Tibial artery (tissue), 4 donors: ENCODE results near the gene TUBB2A.

ENCODE experiments used
- DNase-seq, 2 donors: peaks; one replicate each; pipeline ENCODE4 v3.0.0-alpha.2; 2019
- H3K27ac ChIP-seq, 2 donors: fragments of 200-600 bp; sonication (generic) in 1 of 2; 1 replicate in 1 of 2; 2 replicates in 1 of 2; pipeline ENCODE4 v1.5.1; 2018 to 2019; ENCODE audit warnings: mild to moderate bottlenecking in 1 of 2
- H3K27me3 ChIP-seq, 2 donors: fragments of 200-600 bp; sonication (generic) in 1 of 2; one replicate each; pipeline versions ENCODE4 v1.5.1 to v1.6.0; 2016 to 2019
- H3K36me3 ChIP-seq, 3 donors: fragments of 200-600 bp; sonication (generic) in 2 of 3; one replicate each; pipeline ENCODE4 v1.5.1; 2016 to 2019; ENCODE audit warnings: mild to moderate bottlenecking in 2 of 3
- H3K4me1 ChIP-seq, 4 donors: fragments of 200-600 bp; sonication (generic) in 2 of 4; 1 replicate in 3 of 4; 2 replicates in 1 of 4; pipeline ENCODE4 v1.5.1; 2016 to 2019
- H3K4me3 ChIP-seq, 2 donors: fragments of 200-600 bp; sonication (generic) in 1 of 2; 1 replicate in 1 of 2; 2 replicates in 1 of 2; pipeline ENCODE4 v1.5.1; 2018 to 2019; ENCODE audit warnings: mild to moderate bottlenecking in 2 of 2
- H3K9me3 ChIP-seq, 3 donors: fragments of 200-600 bp; sonication (generic) in 1 of 3; one replicate each; pipeline ENCODE4 v1.5.1; 2016 to 2019
- intact Hi-C: fragments of 100-400 bp; cut with DNase I; formaldehyde crosslinking; loops from one replicate; pipeline ENCODE4 v1.15.0; 2023; ENCODE audit warnings: low total_unique reads
- TF ChIP-seq, protein P1 (sequence below), 2 experiments: fragments of 200-600 bp in 1 of 2; fragments of 450-650 bp in 1 of 2; IDR thresholded peaks; one replicate each; pipeline ENCODE4 v1.5.1; 2017 to 2019; ENCODE audit warnings: antibody characterized with exemption in 2 of 2, mild to moderate bottlenecking in 1 of 2, moderate library complexity in 1 of 2

Gene TUBB2A

DNA sequence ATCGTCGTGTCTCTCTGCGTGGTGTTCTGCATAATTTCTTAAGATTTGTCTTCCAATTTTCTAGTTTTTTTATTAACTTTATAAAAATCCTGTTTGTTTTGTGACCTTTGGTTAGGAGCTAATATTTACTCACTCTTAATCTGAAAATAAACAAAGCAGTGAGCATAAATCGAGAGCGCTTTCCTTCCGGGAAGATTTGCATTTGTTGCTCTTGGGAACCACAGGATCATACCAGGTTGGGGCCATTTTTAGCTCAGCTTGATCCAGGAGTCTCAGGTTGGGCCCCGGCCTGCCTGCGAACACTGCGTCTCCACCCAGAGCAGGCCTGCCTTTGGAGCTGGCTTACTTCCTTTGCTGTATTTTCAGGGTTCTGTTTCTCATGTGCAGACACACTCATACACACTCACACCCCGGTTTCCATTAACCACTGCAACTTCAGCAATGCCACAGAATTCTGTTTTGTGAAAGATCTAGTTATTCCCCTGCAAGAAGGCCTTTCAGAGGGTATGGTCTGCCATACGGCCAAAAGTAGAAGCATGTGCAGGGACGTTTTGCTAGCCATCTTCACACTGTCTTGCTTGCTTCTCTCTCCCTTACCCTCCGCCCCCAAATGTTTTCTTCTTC lies 21.6 kb downstream of the TUBB2A start:
- Histone ChIP-seq H3K27ac (no peak overlapping the region), H3K9me3 (no peaks in the 10 kb centered on the region), H3K36me3 (peaks cover 27 to 81% (median 61%) of the 10 kb centered on the region in 3 donors), H3K4me3 (no peak overlapping the region), H3K4me1 (no peaks in the 10 kb centered on the region), H3K27me3 (no peaks in the 10 kb centered on the region)
- TF ChIP-seq, protein P1, sequence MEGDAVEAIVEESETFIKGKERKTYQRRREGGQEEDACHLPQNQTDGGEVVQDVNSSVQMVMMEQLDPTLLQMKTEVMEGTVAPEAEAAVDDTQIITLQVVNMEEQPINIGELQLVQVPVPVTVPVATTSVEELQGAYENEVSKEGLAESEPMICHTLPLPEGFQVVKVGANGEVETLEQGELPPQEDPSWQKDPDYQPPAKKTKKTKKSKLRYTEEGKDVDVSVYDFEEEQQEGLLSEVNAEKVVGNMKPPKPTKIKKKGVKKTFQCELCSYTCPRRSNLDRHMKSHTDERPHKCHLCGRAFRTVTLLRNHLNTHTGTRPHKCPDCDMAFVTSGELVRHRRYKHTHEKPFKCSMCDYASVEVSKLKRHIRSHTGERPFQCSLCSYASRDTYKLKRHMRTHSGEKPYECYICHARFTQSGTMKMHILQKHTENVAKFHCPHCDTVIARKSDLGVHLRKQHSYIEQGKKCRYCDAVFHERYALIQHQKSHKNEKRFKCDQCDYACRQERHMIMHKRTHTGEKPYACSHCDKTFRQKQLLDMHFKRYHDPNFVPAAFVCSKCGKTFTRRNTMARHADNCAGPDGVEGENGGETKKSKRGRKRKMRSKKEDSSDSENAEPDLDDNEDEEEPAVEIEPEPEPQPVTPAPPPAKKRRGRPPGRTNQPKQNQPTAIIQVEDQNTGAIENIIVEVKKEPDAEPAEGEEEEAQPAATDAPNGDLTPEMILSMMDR (IDR thresholded peaks at IDR 0.05) = no peak
- DNase-seq = no peak
- intact Hi-C loops = no loop called here

DNA sequence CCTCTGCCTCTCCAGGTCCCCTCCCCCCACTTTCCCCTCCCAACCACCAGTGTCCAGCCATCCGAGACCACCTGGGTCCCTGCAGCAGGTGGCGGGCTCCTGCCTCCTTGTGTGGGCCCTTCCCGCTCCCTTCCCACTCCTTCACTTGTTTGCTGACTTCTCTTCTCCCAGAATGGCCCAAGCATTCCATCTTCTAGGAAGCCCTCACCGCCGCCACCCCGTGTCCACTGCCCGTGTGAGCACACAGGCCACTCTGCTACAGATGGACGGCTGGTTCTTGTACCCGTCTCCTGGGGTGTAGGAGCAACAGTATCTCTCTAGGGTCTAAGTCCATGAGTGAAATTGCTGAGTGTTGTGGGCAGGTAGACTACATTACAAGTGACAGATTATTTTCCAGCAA lies 23.8 kb downstream of the TUBB2A start:
- Histone ChIP-seq H3K9me3 (no peaks in the 10 kb centered on the region), H3K27ac (no peak overlapping the region), H3K27me3 (no peaks in the 10 kb centered on the region), H3K4me3 (no peak overlapping the region), H3K36me3 (peaks cover 10 to 81% (median 57%) of the 10 kb centered on the region in 3 donors), H3K4me1 (no peaks in the 10 kb centered on the region)
- DNase-seq = no peak
- TF ChIP-seq, protein P1 (IDR thresholded peaks at IDR 0.05) = no peak
- intact Hi-C loops = no loop called here

DNA sequence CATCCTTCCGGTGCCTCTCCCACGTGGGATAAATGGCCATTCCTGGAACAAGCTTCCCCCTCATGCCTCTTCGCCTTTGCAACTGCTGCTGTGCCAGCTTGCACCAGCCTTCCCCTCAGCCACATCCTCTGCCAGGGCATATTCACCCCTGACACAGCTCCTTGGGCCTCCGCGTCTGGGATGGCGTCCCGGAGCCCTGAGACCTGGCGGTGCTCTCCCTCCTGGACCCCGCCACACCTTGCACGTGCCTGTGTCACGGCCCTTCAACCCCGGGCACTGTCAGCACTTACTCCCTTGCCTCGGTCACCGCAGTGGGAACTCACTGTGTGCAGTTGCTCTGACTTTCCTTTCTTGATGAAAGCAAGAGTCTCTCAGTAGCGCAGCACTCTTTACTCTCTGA lies 25.6 kb downstream of the TUBB2A start:
- peaks cover 0 to 64% (median 43%) of the 10 kb centered on the region in 3 donors for H3K36me3 ChIP-seq
- no peak overlapping the region for H3K27ac ChIP-seq
- intact Hi-C loops = no loop called here
- no peak overlapping the region for H3K4me3 ChIP-seq
- no peaks in the 10 kb centered on the region for H3K9me3 ChIP-seq
- DNase-seq = no peak
- no peaks in the 10 kb centered on the region for H3K27me3 ChIP-seq
- TF ChIP-seq, protein P1 (IDR thresholded peaks at IDR 0.05) = no peak
- no peaks in the 10 kb centered on the region for H3K4me1 ChIP-seq

DNA sequence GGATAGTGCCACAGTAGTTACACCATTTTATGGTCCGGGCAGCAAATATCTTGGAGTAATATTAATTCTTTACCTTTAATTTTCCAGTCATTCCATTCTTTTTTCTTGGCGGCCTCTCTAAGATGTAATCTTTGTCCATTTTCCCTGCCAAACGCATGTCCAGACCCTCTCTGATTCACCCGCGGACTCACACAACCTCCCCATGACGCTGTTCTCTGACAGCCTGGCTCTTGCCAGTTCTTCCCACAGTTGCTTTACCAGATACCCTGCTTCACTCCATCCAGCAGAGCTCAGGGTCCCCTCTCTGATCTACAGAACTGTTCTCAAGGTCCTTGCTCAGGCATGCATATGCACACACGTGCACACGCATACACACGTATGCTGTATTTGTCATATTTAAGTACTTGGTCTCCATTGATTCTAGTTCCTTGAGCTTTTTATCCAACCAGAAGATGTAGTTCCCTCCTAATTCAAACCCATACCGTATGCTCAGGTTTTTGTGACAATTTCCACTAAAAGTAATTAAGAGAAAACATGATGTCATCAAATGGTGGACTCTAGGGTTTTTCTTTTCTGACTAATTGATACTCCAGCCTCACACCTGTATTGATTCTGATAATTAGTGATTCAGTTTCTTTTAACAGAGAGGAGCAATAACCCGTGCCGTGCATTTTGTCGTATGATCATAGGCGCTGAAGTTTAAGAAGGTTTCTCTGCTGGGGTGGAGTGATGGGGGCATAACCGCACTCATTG lies 28.8 kb downstream of the TUBB2A start:
- DNase-seq = no peak

DNA sequence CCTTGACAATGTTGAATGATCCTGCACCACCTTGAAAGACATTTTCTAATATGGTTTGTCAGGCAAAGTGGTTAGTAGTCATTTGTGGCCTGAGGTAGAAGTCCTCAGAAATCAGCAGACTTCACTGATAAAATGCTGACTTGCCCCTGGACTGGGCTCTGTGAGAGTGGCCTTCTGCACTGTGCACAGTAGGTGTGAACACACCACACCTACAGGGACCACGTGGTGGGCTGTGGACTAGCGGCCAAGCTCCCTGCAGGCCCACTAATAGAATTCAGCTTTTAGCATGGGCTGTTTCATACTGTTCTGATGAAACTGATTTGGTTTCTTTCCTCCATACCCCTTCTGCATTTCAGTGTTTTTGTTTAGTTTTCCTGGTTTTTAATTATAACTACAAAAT lies 31.5 kb downstream of the TUBB2A start:
- DNase-seq = no peak
- intact Hi-C loops = loop anchor here (2.0 to 5.0 kb wide), 2 partner anchors 127 to 616 kb away; no protein-coding TSS in a partner anchor
- Histone ChIP-seq H3K4me1 (no peaks in the 10 kb centered on the region), H3K9me3 (no peaks in the 10 kb centered on the region), H3K27me3 (no peaks in the 10 kb centered on the region), H3K36me3 (peaks cover 0 to 22% (median 11%) of the 10 kb centered on the region in 3 donors), H3K4me3 (no peak overlapping the region), H3K27ac (no peak overlapping the region)
- TF ChIP-seq, protein P1 (IDR thresholded peaks at IDR 0.05) = no peak

More for the DNA sequence above, 28.8 kb downstream of the TUBB2A start:
- H3K4me1 ChIP-seq = no peaks in the 10 kb centered on the region
- intact Hi-C loops = loop anchor here (5.0 kb wide), 1 partner anchor 614 kb away; no protein-coding TSS in a partner anchor
- no peak overlapping the region for H3K4me3 ChIP-seq
- TF ChIP-seq, protein P1 (IDR thresholded peaks at IDR 0.05) = no peak
- H3K27ac ChIP-seq = no peak overlapping the region
- H3K36me3 ChIP-seq = peaks cover 0 to 49% (median 37%) of the 10 kb centered on the region in 3 donors
- H3K9me3 ChIP-seq = no peaks in the 10 kb centered on the region
- no peaks in the 10 kb centered on the region for H3K27me3 ChIP-seq
